Measurements from ENCODE around the gene E2F1. TPM values are rescaled to one million over a fixed set of nuclear protein-coding genes. Genes with fewer than 3 reads are reported as not detected.
"Not testable (repeated sequence)": the region's sequence is repeated elsewhere in the genome, so short reads cannot be mapped to it uniquely, and the experiment has no call there.

E2F1 gene
- total RNA-seq, 4 donors from 2014 or later, result 2.1 to 4.8 (median 3.1) TPM

DNA sequence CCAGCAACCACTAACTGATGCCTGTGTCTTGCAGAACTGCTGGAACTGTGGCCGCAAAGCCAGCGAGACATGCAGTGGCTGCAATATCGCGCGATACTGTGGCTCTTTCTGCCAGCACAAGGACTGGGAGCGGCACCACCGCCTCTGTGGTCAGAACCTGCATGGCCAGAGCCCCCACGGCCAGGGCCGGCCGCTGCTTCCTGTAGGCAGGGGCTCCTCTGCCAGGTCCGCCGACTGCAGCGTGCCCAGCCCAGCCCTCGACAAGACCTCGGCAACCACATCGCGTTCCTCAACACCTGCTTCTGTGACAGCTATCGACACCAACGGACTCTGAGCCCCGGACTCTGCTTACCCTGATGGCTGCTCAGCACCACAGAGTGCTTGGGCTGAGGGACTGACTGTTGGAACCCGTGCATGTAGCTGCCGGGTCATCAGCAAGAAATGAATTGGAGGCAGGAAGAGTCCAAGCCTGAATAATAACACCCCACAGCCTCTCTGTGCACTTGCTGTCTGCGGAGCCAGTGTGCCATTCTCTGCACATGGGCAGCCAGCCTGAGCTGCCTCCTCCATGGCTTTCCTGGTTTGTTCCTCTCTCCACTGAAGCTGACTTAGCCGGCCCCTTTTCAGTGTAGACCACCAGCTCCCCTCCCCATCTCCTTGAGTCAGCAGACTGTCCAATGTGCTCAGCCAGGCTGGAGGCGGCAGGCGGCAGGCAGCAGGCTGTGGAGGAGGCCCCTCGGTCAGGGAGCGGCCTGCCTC is 41.7 kb downstream of the E2F1 start:
- no peak for DNase-seq
- 94 to 95% methylated on average over 7 to 20 of the region's 28 CpGs for WGBS, 2 donors

DNA sequence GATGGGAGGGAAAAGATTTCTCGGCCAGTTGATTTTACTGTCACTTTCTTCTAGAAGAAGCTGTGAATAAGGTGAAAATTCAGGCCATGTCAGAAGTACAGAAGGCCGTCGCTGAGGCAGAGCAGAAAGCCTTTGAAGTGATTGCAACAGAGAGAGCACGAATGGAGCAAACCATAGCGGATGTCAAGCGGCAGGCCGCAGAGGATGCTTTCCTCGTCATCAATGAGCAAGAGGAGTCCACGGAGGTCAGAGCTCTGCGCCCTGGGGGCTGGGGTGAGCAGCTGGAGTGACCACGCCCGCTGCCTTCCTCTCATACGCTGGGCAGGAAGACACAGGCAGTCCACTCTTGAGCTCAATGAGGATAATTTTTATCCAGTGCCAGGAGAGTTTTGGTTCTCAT is 45.9 kb downstream of the E2F1 start:
- TF ChIP-seq, protein P1, sequence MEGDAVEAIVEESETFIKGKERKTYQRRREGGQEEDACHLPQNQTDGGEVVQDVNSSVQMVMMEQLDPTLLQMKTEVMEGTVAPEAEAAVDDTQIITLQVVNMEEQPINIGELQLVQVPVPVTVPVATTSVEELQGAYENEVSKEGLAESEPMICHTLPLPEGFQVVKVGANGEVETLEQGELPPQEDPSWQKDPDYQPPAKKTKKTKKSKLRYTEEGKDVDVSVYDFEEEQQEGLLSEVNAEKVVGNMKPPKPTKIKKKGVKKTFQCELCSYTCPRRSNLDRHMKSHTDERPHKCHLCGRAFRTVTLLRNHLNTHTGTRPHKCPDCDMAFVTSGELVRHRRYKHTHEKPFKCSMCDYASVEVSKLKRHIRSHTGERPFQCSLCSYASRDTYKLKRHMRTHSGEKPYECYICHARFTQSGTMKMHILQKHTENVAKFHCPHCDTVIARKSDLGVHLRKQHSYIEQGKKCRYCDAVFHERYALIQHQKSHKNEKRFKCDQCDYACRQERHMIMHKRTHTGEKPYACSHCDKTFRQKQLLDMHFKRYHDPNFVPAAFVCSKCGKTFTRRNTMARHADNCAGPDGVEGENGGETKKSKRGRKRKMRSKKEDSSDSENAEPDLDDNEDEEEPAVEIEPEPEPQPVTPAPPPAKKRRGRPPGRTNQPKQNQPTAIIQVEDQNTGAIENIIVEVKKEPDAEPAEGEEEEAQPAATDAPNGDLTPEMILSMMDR (IDR thresholded peaks at IDR 0.05), result no peak
- no peak for TF ChIP-seq POLR2A (IDR thresholded peaks at IDR 0.05)
- Histone ChIP-seq H3K4me3 (no peak overlapping the region), H3K27me3 (no peaks in the 10 kb centered on the region), H3K36me3 (peaks cover 7 to 100% (median 27%) of the 10 kb centered on the region in 3 donors), H3K27ac (no peak overlapping the region), H3K9me3 (no peaks in the 10 kb centered on the region), H3K4me1 (no peaks in the 10 kb centered on the region)
- intact Hi-C loops (cut with DNase I), result no loop called here
- 79 to 83% methylated on average over 13 of the region's 13 CpGs for WGBS, 2 donors
- no peak for DNase-seq

More for the DNA sequence above, 41.7 kb downstream of the E2F1 start:
- intact Hi-C loops (cut with DNase I), result no loop called here
- Histone ChIP-seq H3K27me3 (no peaks in the 10 kb centered on the region), H3K27ac (no peak overlapping the region), H3K36me3 (peaks cover 7 to 70% (median 27%) of the 10 kb centered on the region in 3 donors), H3K4me3 (no peak overlapping the region), H3K4me1 (peaks cover 18 to 36% (median 27%) of the 10 kb centered on the region in 3 donors), H3K9me3 (no peaks in the 10 kb centered on the region)
- no peak for TF ChIP-seq POLR2A (IDR thresholded peaks at IDR 0.05)
- TF ChIP-seq, protein P1 (IDR thresholded peaks at IDR 0.05), result no peak

DNA sequence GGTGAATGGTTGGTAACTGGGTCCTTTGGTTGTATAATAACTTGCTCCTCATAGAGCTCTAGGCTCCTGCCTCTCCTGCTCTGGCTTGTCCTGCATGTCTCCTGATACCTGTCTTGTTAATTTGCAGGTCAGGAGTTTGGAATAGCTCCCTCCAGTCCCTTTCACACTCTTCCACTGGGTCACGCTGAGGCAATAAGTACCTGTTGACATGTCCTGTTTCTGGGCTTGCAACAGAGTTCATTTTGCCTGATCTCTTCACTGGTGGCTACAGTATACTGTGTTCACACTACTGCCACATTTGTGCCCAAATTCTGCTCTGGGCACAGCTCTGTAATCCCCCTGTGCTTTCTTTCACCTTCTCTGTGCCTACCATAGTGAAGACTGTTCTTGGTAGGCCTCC is 49.4 kb downstream of the E2F1 start:
- DNase-seq, result no peak
- no peaks in the 10 kb centered on the region for H3K27me3 ChIP-seq
- peaks cover 7 to 100% (median 21%) of the 10 kb centered on the region in 3 donors for H3K36me3 ChIP-seq
- no peaks in the 10 kb centered on the region for H3K9me3 ChIP-seq
- H3K4me1 ChIP-seq, result no peaks in the 10 kb centered on the region
- TF ChIP-seq POLR2A (IDR thresholded peaks at IDR 0.05), result no peak
- TF ChIP-seq, protein P1 (IDR thresholded peaks at IDR 0.05), result no peak
- 83 to 92% methylated on average over 1 of the region's 1 CpG for WGBS, 2 donors
- intact Hi-C loops (cut with DNase I), result no loop called here
- no peak overlapping the region for H3K4me3 ChIP-seq
- no peak overlapping the region for H3K27ac ChIP-seq

DNA sequence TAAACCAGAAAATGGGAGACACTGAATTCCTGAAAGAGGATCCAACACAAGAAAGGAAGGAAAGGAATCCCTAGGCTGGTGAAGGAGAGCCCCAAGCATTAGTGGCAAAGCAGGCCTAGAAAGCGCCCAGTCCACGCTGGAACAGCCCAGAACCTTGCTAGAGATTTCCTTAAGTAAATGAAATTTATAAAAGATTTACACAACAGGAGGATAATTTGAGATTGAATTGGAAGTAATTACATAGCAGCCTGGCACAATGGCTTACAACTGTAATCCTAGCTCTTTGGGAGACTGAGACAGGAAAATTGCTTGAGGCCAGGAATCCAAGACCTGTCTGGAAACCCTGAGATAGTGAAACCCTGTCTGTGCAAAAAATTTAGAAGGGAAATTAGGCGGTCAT is 50.8 kb downstream of the E2F1 start:
- Histone ChIP-seq H3K4me1 (no peaks in the 10 kb centered on the region), H3K36me3 (peaks cover 2 to 100% (median 22%) of the 10 kb centered on the region in 3 donors), H3K27me3 (no peaks in the 10 kb centered on the region), H3K9me3 (no peaks in the 10 kb centered on the region), H3K4me3 (no peak overlapping the region), H3K27ac (no peak overlapping the region)
- TF ChIP-seq, protein P1 (IDR thresholded peaks at IDR 0.05), result no peak
- TF ChIP-seq POLR2A (IDR thresholded peaks at IDR 0.05), result no peak
- 93 to 100% methylated on average over 3 of the region's 3 CpGs for WGBS, 2 donors
- DNase-seq, result no peak
- intact Hi-C loops (cut with DNase I), result no loop called here

DNA sequence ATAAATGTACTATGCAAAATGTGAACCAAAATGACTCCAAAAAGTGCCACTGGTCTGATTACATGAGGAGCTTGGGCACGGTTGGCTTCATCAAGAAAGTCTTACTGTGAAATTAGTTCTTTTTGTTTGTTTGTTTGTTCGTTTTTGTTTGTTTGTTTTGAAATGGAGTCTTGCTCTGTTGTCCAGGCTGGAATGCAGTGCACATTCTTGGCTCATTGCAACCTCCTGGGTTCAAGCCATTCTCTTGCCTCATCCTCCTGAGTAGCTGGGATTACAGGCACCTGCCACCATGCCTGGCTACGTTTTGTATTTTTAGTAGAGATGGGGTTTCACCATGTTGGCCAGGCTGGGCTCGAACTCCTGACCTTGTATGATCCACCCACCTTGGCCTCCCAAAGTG is 54.3 kb downstream of the E2F1 start:
- H3K27me3 ChIP-seq; intact Hi-C loops (cut with DNase I); H3K4me3 ChIP-seq; H3K4me1 ChIP-seq; H3K27ac ChIP-seq; DNase-seq; H3K9me3 ChIP-seq: not testable (repeated sequence)
- WGBS, 2 donors, result 82 to 89% methylated on average over 4 of the region's 4 CpGs
- peaks cover 0 to 100% (median 25%) of the 10 kb centered on the region in 3 donors for H3K36me3 ChIP-seq

Measured in esophagus squamous epithelium (tissue), 5 donors.